SH-SY5Y (cell line): Measurements from ENCODE around the gene SNX19.

Experiments used
- GATA2 ChIP-seq: IDR thresholded peaks from 2 replicates; pipeline ENCODE4 v1.6.1; 2011; ENCODE audit warnings: mild to moderate bottlenecking, low read depth, low read length
- GATA3 ChIP-seq: IDR thresholded peaks from 2 replicates; pipeline ENCODE4 v1.6.1; 2011; ENCODE audit warnings: low read depth, mild to moderate bottlenecking, low read length, moderate library complexity

The SNX19 gene

GRCh38 chr11:130891326-130891725, 25.0 kb downstream of the SNX19 start:
- TF ChIP-seq GATA3 (no peak), GATA2 (no peak)

- TF ChIP-seq GATA2, result no peak
Measured at GRCh38 chr11:130890039-130890745, 26.1 kb downstream of the SNX19 start.

- TF ChIP-seq GATA3 (no peak), GATA2 (no peak)
Measured at GRCh38 chr11:130888790-130889189, 27.5 kb downstream of the SNX19 start.

- no peak for TF ChIP-seq GATA3
- TF ChIP-seq GATA2, result no peak
Measured at GRCh38 chr11:130886704-130887103, 29.6 kb downstream of the SNX19 start.

- TF ChIP-seq GATA2 (no peak), GATA3 (no peak)
Measured at GRCh38 chr11:130882138-130882551, 34.1 kb downstream of the SNX19 start.

GRCh38 chr11:130881475-130882137, 34.7 kb downstream of the SNX19 start:
- TF ChIP-seq GATA2 (no peak), GATA3 (no peak)

GRCh38 chr11:130879836-130880235, 36.4 kb downstream of the SNX19 start:
- TF ChIP-seq GATA2 (no peak), GATA3 (no peak)

- TF ChIP-seq GATA2 (no peak), GATA3 (no peak)
Measured at GRCh38 chr11:130876931-130877915, 39.1 kb downstream of the SNX19 start.

- TF ChIP-seq GATA3 (no peak), GATA2 (no peak)
Measured at GRCh38 chr11:130876100-130876499, 40.2 kb downstream of the SNX19 start.

- TF ChIP-seq GATA2, result no peak
- no peak for TF ChIP-seq GATA3
Measured at GRCh38 chr11:130874955-130875531, 41.2 kb downstream of the SNX19 start.

GRCh38 chr11:130874396-130874795, 41.9 kb downstream of the SNX19 start:
- no peak for TF ChIP-seq GATA3
- no peak for TF ChIP-seq GATA2

- TF ChIP-seq GATA2 (no peak), GATA3 (no peak)
Measured at GRCh38 chr11:130873761-130874160, 42.5 kb downstream of the SNX19 start.

GRCh38 chr11:130872981-130873380, 43.3 kb downstream of the SNX19 start:
- TF ChIP-seq GATA2 (no peak), GATA3 (no peak)

GRCh38 chr11:130872513-130872912, 43.8 kb downstream of the SNX19 start:
- TF ChIP-seq GATA2, result no peak
- TF ChIP-seq GATA3, result no peak
